Rectal smooth muscle tissue (tissue), 1 donor: ENCODE results near the gene MYH7B.

Experiments used
- H3K27ac ChIP-seq: one replicate; pipeline ENCODE4 v1.7.0; 2013; ENCODE audit warnings: low read depth, low read length, inconsistent platforms
- H3K27me3 ChIP-seq: one replicate; pipeline ENCODE4 v1.7.0; 2013; ENCODE audit warnings: low read length; ENCODE audit not compliant: control insufficient read depth, insufficient read depth
- H3K36me3 ChIP-seq: one replicate; pipeline ENCODE4 v1.7.0; 2013; ENCODE audit warnings: low read length; ENCODE audit not compliant: control insufficient read depth, insufficient read depth
- H3K4me1 ChIP-seq: one replicate; pipeline ENCODE4 v1.7.0; 2013; ENCODE audit warnings: low read length; ENCODE audit not compliant: control insufficient read depth, insufficient read depth
- H3K4me3 ChIP-seq: one replicate; pipeline ENCODE4 v1.7.0; 2013; ENCODE audit warnings: low read length
- H3K9ac ChIP-seq: one replicate; pipeline ENCODE4 v1.7.0; 2013; ENCODE audit warnings: low read length

Gene MYH7B

DNA sequence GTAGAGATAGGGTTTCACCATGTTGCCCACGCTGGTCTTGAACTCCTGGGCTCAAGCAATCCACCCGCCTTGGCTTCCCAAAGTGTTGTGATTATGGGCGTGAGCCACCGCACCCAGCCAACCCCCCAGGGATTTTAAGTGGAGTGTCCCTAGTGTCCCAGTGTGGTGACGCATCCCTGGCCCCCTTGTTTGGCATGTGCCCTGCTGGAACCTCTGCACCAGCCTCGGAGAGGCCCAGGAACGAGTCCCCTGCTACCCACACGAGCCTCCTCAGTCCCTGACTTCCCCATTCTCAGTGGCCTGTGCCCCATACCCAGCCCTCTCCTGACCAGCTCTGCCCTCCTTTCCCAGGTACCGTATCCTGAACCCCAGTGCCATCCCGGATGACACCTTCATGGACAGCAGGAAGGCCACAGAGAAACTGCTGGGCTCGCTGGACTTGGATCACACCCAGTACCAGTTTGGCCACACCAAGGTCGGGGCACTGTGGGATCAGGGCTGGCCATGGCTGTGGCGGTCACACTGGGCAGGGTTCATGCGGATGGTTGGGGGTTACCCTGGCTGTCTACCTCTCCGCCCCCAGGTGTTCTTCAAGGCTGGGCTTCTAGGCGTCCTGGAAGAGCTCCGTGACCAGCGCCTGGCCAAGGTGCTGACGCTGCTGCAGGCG is 37.2 kb downstream of the MYH7B start:
- H3K27ac ChIP-seq, result no peak overlapping the region
- no peaks in the 10 kb centered on the region for H3K27me3 ChIP-seq
- no peak overlapping the region for H3K4me3 ChIP-seq
- peaks cover 15% of the 10 kb centered on the region for H3K36me3 ChIP-seq
- H3K9ac ChIP-seq, result no peak overlapping the region
- H3K4me1 ChIP-seq, result no peaks in the 10 kb centered on the region

- Histone ChIP-seq H3K36me3 (peaks cover 24% of the 10 kb centered on the region), H3K4me1 (no peaks in the 10 kb centered on the region), H3K27me3 (no peaks in the 10 kb centered on the region), H3K9ac (no peak overlapping the region), H3K27ac (no peak overlapping the region), H3K4me3 (no peak overlapping the region)
Measured at GRCh38 chr20:34993941-34994508, 38.4 kb downstream of the MYH7B start.

DNA sequence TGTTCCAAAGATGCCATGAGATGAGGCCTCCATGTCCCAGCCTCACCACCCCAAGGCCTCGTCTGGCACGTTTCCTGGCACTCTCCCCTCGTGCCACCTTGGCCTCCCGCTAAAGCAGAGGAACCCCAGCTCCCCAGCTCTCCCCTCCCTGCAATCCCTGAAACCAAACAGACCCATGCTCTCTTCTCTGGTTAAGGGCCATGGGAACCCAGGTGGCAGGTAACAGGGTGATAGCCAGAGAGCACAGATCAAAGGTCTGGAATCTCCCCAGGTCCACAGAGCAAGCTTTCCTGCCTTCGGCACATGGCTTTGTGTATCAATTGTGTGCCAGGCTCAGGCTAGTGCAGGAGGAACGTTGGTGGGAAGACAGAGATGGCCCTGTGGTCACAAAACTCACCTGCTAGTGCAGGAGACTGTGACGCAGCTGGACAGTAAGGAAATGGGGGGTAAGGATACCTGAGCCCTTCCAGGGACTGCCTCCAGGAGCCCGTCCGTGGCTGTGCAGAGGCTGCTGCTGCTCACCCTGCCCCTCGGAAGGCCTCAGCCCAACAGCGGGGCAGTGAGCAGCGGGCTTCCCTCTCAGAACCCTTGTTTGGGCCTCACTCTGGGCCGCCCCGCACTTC is 39.0 kb downstream of the MYH7B start:
- Histone ChIP-seq H3K36me3 (peaks cover 24% of the 10 kb centered on the region), H3K9ac (no peak overlapping the region), H3K27me3 (no peaks in the 10 kb centered on the region), H3K27ac (no peak overlapping the region), H3K4me1 (no peaks in the 10 kb centered on the region), H3K4me3 (no peak overlapping the region)

- H3K4me1 ChIP-seq, result no peaks in the 10 kb centered on the region
- H3K27me3 ChIP-seq, result no peaks in the 10 kb centered on the region
- no peak overlapping the region for H3K9ac ChIP-seq
- peaks cover 24% of the 10 kb centered on the region for H3K36me3 ChIP-seq
- no peak overlapping the region for H3K27ac ChIP-seq
- H3K4me3 ChIP-seq, result no peak overlapping the region
Measured at GRCh38 chr20:34995192-34995591, 39.5 kb downstream of the MYH7B start.

DNA sequence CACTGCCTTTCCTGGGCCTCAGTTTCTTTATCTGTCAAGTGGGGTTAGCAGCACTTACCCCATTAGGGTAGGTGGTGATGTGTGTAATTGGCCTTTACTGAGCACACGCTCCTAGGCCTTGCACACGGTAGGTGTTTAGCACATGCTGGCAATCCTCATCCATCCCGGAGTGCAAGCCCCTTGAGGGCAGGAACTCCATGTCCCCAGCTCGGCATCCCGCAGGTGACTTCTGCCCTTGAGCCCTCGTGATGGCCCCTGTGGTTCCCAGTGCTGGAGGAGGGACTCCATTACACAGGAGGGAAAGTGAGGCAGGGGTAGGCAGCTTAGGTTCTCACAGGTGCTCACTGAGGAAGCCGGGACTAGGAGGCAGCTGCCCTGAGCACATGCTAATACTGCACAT is 40.0 kb downstream of the MYH7B start:
- H3K27ac ChIP-seq, result no peak overlapping the region
- H3K4me1 ChIP-seq, result no peaks in the 10 kb centered on the region
- no peak overlapping the region for H3K9ac ChIP-seq
- no peak overlapping the region for H3K4me3 ChIP-seq
- peaks cover 25% of the 10 kb centered on the region for H3K36me3 ChIP-seq
- H3K27me3 ChIP-seq, result no peaks in the 10 kb centered on the region

DNA sequence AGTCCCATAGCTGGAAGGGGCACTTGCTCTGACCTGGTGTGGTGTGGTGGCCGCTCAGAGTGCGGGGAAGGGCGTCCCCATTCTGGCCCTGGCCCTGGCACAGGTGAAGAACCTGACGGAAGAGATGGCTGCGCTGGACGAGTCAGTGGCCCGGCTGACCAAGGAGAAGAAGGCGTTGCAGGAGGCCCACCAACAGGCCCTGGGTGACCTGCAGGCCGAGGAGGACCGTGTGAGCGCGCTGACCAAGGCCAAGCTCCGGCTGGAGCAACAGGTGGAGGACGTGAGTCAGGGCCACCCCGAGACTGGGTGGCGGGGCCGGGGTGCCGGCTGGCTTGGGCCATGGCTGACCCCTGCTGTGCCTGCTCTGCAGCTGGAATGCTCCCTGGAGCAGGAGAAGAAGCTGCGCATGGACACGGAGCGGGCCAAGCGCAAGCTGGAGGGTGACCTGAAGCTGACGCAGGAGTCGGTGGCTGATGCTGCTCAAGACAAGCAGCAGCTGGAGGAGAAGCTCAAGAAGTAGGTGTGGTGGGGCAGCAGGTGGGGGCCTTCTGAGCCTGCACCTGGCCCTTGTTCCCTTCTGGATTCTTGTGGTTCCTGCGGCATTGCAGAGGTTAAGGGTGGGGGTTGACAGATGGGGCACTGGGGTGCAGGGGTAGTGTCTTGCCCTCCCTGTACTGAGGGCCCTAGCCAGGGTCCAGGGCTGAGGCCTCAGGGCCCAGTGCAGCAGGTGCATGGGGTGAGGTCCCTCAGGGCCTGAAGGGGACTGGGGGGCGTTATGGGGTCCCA is 40.8 kb downstream of the MYH7B start:
- H3K9ac ChIP-seq, result no peak overlapping the region
- no peaks in the 10 kb centered on the region for H3K4me1 ChIP-seq
- H3K27ac ChIP-seq, result no peak overlapping the region
- H3K36me3 ChIP-seq, result peaks cover 32% of the 10 kb centered on the region
- H3K4me3 ChIP-seq, result no peak overlapping the region
- no peaks in the 10 kb centered on the region for H3K27me3 ChIP-seq

DNA sequence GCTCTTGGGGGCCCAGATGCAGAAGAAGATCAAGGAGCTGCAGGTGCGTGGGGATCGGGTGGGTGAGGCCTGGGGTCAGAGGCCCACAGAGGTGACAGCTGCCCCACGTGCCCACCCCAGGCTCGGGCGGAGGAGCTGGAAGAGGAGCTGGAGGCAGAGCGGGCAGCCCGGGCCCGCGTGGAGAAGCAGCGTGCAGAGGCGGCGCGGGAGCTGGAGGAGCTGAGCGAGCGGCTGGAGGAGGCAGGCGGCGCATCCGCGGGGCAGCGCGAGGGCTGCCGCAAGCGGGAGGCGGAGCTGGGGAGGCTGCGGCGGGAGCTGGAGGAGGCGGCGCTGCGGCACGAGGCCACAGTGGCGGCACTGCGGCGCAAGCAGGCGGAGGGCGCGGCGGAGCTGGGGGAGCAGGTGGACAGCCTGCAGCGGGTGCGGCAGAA is 41.5 kb downstream of the MYH7B start:
- no peak overlapping the region for H3K27ac ChIP-seq
- no peaks in the 10 kb centered on the region for H3K27me3 ChIP-seq
- no peaks in the 10 kb centered on the region for H3K4me1 ChIP-seq
- H3K9ac ChIP-seq, result no peak overlapping the region
- no peak overlapping the region for H3K4me3 ChIP-seq
- peaks cover 39% of the 10 kb centered on the region for H3K36me3 ChIP-seq

DNA sequence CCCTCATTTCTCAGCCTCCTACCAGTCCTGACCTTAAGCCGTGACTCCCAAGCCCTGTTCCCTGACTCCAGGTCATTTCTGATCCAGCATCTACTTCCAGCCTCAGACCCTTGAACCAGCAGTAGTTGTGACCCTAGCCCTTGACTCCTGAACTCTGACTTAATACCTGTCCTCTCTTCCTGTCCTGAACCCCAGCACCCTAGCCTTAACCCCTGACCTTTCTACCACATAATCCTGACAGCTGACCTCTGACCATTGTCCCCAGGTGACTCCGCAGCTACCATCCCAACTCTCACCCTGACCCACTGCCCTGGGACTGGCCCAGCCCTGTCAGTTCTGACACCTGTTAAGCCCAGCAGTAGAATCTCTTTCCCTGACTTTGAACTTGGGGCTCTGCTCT is 42.1 kb downstream of the MYH7B start:
- no peaks in the 10 kb centered on the region for H3K4me1 ChIP-seq
- no peak overlapping the region for H3K9ac ChIP-seq
- H3K27me3 ChIP-seq, result no peaks in the 10 kb centered on the region
- no peak overlapping the region for H3K4me3 ChIP-seq
- H3K36me3 ChIP-seq, result peaks cover 40% of the 10 kb centered on the region
- H3K27ac ChIP-seq, result no peak overlapping the region

DNA sequence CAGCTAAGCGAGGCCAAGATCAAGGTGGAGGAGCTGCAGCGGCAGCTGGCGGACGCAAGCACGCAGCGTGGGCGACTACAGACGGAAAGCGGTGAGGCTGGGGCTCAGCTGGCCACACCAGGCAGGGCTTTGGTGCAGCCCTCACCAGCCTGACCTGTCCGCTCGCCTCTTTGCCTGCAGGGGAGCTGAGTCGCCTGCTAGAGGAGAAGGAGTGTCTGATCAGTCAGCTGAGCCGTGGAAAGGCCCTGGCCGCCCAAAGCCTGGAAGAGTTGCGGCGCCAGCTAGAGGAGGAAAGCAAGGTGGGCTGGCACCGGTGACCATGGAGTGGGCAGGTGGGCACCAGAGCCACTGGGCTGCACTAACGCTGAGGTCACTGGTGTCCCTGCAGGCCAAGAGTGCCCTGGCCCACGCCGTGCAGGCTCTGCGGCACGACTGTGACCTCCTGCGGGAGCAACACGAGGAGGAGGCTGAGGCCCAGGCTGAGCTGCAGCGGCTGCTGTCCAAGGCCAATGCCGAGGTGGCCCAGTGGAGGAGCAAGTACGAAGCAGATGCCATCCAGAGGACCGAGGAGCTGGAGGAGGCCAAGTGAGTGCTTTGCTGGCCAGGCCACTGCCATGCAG is 42.8 kb downstream of the MYH7B start:
- no peak overlapping the region for H3K4me3 ChIP-seq
- H3K27me3 ChIP-seq, result no peaks in the 10 kb centered on the region
- H3K9ac ChIP-seq, result no peak overlapping the region
- no peak overlapping the region for H3K27ac ChIP-seq
- H3K36me3 ChIP-seq, result peaks cover 41% of the 10 kb centered on the region
- H3K4me1 ChIP-seq, result no peaks in the 10 kb centered on the region

- H3K4me1 ChIP-seq, result no peaks in the 10 kb centered on the region
- H3K36me3 ChIP-seq, result peaks cover 44% of the 10 kb centered on the region
- no peak overlapping the region for H3K4me3 ChIP-seq
- no peak overlapping the region for H3K9ac ChIP-seq
- H3K27me3 ChIP-seq, result no peaks in the 10 kb centered on the region
- no peak overlapping the region for H3K27ac ChIP-seq
Measured at GRCh38 chr20:34999021-34999451, 43.4 kb downstream of the MYH7B start.

DNA sequence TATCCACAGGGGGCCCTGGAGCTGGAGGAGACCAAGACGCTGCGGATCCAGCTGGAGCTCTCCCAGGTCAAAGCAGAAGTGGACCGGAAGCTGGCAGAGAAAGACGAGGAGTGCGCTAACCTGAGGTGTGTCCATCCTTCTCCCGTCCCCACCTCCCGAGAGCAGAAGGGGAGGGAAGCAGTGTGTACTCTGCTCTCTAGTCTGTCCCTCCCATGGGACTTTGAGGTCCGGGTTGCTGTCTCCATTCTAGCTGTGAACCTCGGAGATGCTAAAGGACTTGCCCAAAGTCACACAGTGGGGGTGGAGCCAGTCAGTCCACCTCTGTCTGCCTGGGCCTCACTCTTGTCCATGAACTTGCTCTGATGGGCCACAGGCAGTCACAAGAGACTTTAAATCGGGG is 44.1 kb downstream of the MYH7B start:
- H3K36me3 ChIP-seq, result peaks cover 52% of the 10 kb centered on the region
- H3K9ac ChIP-seq, result no peak overlapping the region

DNA sequence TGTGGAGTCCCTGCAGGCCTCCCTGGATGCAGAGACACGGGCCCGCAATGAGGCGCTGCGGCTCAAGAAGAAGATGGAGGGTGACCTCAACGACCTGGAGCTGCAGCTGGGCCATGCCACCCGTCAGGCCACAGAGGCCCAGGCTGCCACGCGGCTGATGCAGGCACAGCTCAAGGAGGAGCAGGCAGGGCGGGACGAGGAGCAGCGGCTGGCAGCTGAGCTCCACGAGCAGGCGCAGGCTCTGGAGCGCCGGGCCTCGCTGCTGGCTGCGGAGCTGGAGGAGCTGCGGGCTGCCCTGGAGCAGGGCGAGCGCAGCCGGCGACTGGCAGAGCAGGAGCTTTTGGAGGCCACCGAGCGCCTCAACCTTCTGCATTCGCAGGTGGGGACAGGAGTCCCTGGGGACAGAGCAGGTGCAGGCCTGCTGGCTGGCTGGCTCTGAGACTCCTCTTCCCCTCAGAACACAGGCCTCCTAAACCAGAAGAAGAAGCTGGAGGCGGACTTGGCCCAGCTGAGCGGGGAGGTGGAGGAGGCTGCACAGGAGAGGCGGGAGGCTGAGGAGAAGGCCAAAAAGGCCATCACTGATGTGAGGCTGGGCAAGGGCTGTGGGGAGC is 44.7 kb downstream of the MYH7B start:
- no peak overlapping the region for H3K9ac ChIP-seq
- no peak overlapping the region for H3K4me3 ChIP-seq
- no peaks in the 10 kb centered on the region for H3K27me3 ChIP-seq
- peaks cover 56% of the 10 kb centered on the region for H3K36me3 ChIP-seq
- no peak overlapping the region for H3K27ac ChIP-seq
- no peaks in the 10 kb centered on the region for H3K4me1 ChIP-seq

More for the DNA sequence above, 44.1 kb downstream of the MYH7B start:
- Histone ChIP-seq H3K27ac (no peak overlapping the region), H3K4me1 (no peaks in the 10 kb centered on the region), H3K27me3 (no peaks in the 10 kb centered on the region), H3K4me3 (no peak overlapping the region)
